22Rv1 (cell line): Measurements from ENCODE around the gene FBP2.
"Not testable (repeated sequence)": the region's sequence is repeated elsewhere in the genome, so short reads cannot be mapped to it uniquely, and the experiment has no call there.

Experiments
- H3K27ac ChIP-seq: fragments of 450-650 bp; 2 replicates; pipeline ENCODE4 v1.5.1; 2017
- CTCF ChIP-seq: fragments of 450-650 bp; IDR thresholded peaks from 2 replicates; pipeline ENCODE4 v1.5.1; 2017; ENCODE audit warnings: mild to moderate bottlenecking
- ZFX ChIP-seq: fragments of 450-650 bp; IDR thresholded peaks from 2 replicates; pipeline ENCODE4 v1.6.1; 2017; ENCODE audit warnings: antibody characterized with exemption, borderline replicate concordance

Gene FBP2

GRCh38 chr9:94577571-94577970 is 16.1 kb downstream of the FBP2 start:
- TF ChIP-seq CTCF, result no peak
- no peak for TF ChIP-seq ZFX
- no peak overlapping the region for H3K27ac ChIP-seq

GRCh38 chr9:94577036-94577435 is 16.6 kb downstream of the FBP2 start:
- TF ChIP-seq CTCF (no peak), ZFX (no peak)
- H3K27ac ChIP-seq, result no peak overlapping the region

GRCh38 chr9:94576131-94576530 is 17.5 kb downstream of the FBP2 start:
- no peak for TF ChIP-seq ZFX
- no peak for TF ChIP-seq CTCF
- no peak overlapping the region for H3K27ac ChIP-seq

GRCh38 chr9:94568972-94569712 is 24.5 kb downstream of the FBP2 start:
- TF ChIP-seq CTCF (no peak), ZFX (no peak)

GRCh38 chr9:94568250-94568889 is 25.3 kb downstream of the FBP2 start:
- H3K27ac ChIP-seq, result no peak overlapping the region
- no peak for TF ChIP-seq ZFX
- TF ChIP-seq CTCF, result no peak

More at GRCh38 chr9:94568972-94569712, 24.5 kb downstream of the FBP2 start:
- no peak overlapping the region for H3K27ac ChIP-seq

GRCh38 chr9:94567271-94567670 is 26.4 kb downstream of the FBP2 start:
- TF ChIP-seq ZFX (no peak), CTCF (no peak)
- H3K27ac ChIP-seq, result no peak overlapping the region

GRCh38 chr9:94566550-94566949 is 27.1 kb downstream of the FBP2 start:
- TF ChIP-seq ZFX (no peak), CTCF (no peak)
- no peak overlapping the region for H3K27ac ChIP-seq

GRCh38 chr9:94564279-94564678 is 29.3 kb downstream of the FBP2 start:
- not testable (repeated sequence) for H3K27ac ChIP-seq
